Endothelial cell of umbilical vein (primary cell): ENCODE results near the gene UBXN11.

Experiments
- CTCF ChIP-seq, 2 donors: IDR thresholded peaks; 1 replicate in 1 of 2; 2 replicates in 1 of 2; pipeline ENCODE4 v1.5.1; 2011; ENCODE audit warnings: low read length in 2 of 2, mild to moderate bottlenecking in 2 of 2, moderate library complexity in 2 of 2, control low read depth in 1 of 2, inconsistent platforms in 1 of 2, low read depth in 1 of 2; ENCODE audit not compliant: insufficient read depth in 1 of 2; ENCODE audit errors: extremely low read depth in 1 of 2
- EZH2 ChIP-seq: IDR thresholded peaks from 2 replicates; pipeline ENCODE4 v1.6.1; 2012; ENCODE audit warnings: borderline replicate concordance, low read depth, mild to moderate bottlenecking, moderate library complexity, low read length, inconsistent platforms; ENCODE audit not compliant: severe bottlenecking
- JUN ChIP-seq: IDR thresholded peaks from 2 replicates; pipeline ENCODE4 v1.6.1; 2011; ENCODE audit warnings: borderline replicate concordance, low read depth; ENCODE audit not compliant: insufficient read length, insufficient read depth
- MAX ChIP-seq: IDR thresholded peaks from 2 replicates; pipeline ENCODE4 v1.6.1; 2011; ENCODE audit not compliant: insufficient read depth, insufficient read length
- POLR2A ChIP-seq: IDR thresholded peaks from 2 replicates; pipeline ENCODE4 v1.6.1; 2012; ENCODE audit warnings: low read depth, mild to moderate bottlenecking, control low read depth, low read length

- TF ChIP-seq CTCF (IDR thresholded peaks at IDR 0.05; ENCODE audit: extremely low read depth in 1 of 2, insufficient read depth in 1 of 2, low read depth in 1 of 2, low read length in 2 of 2) (no peak), MAX (no peak), JUN (no peak), POLR2A (no peak), EZH2 (no peak)
These were observed 12.4 kb downstream of the UBXN11 start for GRCh38 chr1:26293911-26294463.
